ENCODE data around the gene ASXL2.

Gene ASXL2

DNA sequence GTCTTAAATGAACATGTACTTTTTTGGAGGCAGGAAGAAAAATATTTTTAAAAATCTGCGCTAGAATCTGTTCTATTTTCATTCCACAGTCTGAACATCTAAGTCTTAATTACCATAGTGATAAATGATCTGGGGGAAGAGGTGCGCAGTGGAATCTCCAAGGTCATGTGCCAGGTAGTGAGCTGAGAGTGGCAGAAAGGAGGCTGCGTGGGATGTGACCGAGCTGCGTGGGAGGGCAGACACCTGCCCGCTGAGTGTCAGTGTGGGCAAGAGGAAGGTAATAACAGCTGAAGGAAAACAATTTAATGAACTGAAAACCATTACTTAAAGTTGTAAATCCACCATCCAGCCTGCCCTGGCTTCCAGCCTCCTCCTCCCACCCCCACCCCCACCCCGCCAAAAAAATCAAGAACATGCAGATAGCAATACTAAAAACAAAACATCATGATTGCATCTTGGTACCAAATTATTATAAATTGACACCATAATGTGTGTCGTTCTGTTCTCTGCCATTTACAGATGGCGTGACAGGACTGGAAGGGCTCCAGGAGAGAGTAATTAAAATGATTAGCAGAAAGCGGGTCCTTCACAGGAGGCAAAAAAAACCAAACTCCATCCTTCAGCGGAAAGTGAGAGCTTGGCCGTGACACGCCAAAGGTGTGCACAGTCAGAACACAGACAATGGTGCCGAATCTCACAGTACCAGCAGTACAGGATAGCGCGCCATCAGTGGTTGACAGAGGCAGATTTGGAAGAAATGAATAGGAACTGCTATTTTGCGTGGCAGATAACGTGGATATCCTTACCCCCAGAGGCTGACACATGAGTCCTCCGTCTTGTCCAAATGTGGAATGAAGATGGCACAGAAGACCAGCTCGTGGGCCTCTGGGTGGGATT is 193.5 kb downstream of the ASXL2 start:
- DNase-seq: no peak

Measured in hematopoietic multipotent progenitor cell treated with erythropoietin and hydrocortisone succinate and interleukin-3 and kit ligand, for 4 days (in vitro differentiated cells).